ENCODE data around the gene STXBP3.

The STXBP3 gene

DNA sequence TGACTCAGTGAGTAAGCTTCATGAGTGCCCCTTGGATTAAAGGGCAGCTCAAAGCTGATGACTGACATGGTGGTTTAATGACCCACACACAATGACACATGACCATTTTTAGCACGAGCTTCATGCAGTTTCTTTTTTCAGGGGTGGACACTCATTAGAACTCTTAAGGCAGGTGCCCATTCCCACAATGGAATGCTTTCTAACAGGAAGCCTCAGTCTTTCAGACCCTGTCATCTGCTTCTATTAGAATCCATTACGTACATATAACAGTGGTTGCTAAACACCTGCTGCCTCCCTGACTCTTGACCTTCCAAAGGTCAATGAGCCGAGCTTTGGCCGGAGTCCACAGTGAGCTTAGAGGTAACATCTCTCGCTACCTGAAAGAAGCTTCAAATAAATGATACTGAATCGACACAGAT, 83.0 kb downstream of the STXBP3 start:
- Mint-ChIP-seq H3K36me3 (ENCODE audit: low read depth) (no peaks in the 10 kb centered on the region), H3K27me3 (no peaks in the 10 kb centered on the region), H3K4me1 (ENCODE audit: low read depth) (no peaks in the 10 kb centered on the region), H3K4me3 (no peak overlapping the region), H3K9me3 (no peaks in the 10 kb centered on the region), H3K27ac (no peak overlapping the region)
- no peak for DNase-seq

GRCh38 chr1:108830119-108831008, 83.9 kb downstream of the STXBP3 start:
- Mint-ChIP-seq H3K4me1 (ENCODE audit: low read depth) (no peaks in the 10 kb centered on the region), H3K27me3 (no peaks in the 10 kb centered on the region), H3K36me3 (ENCODE audit: low read depth) (no peaks in the 10 kb centered on the region), H3K27ac (no peak overlapping the region), H3K9me3 (no peaks in the 10 kb centered on the region), H3K4me3 (no peak overlapping the region)
- DNase-seq = no peak

DNA sequence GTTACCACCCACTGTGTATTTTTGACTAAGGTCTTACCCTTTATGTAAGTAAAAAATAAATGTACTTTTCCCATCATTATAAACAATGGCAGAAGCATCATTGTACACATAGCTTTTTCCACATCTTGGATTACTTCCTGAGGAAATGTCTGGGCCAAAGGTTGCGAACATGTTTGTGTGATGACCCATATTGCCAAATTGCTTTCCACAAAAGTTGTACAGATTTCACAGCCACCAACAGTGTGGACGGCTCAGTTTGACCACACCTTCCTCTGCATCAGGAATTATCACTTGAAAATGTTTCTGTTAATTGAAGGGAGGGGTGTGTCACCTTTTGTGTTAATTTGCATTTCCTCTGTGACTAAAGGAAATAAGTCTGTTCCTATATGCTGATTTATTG, 84.8 kb downstream of the STXBP3 start:
- H3K27me3 Mint-ChIP-seq = no peaks in the 10 kb centered on the region
- H3K9me3 Mint-ChIP-seq = no peaks in the 10 kb centered on the region
- no peaks in the 10 kb centered on the region for H3K36me3 Mint-ChIP-seq (ENCODE audit: low read depth)
- DNase-seq = no peak
- H3K27ac Mint-ChIP-seq = no peak overlapping the region
- no peak overlapping the region for H3K4me3 Mint-ChIP-seq
- H3K4me1 Mint-ChIP-seq (ENCODE audit: low read depth) = no peaks in the 10 kb centered on the region

DNA sequence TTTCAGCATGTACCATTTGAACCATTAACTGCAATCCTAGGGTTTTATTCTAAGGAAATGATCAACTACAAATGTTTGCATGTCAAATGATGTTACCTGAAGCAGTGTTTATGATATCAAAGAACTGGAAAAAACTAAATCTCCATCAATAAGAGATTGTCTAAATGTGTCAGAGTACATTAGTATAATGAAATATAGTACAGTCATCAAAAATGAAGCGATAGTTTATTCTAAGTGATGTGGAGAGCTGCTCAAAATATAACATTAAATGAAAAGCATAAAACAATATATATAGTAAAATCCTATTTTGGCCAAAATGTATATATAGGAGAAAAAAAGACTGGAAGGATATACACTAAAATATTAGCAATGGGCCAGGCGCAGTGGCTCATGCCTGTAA, 86.5 kb downstream of the STXBP3 start:
- DNase-seq = no peak
- no peak overlapping the region for H3K4me3 Mint-ChIP-seq
- H3K36me3 Mint-ChIP-seq (ENCODE audit: low read depth) = no peaks in the 10 kb centered on the region
- H3K27me3 Mint-ChIP-seq = no peaks in the 10 kb centered on the region
- H3K9me3 Mint-ChIP-seq = no peaks in the 10 kb centered on the region
- H3K4me1 Mint-ChIP-seq (ENCODE audit: low read depth) = no peaks in the 10 kb centered on the region
- H3K27ac Mint-ChIP-seq = no peak overlapping the region

- Mint-ChIP-seq H3K27ac (no peak overlapping the region), H3K36me3 (ENCODE audit: low read depth) (no peaks in the 10 kb centered on the region), H3K27me3 (no peaks in the 10 kb centered on the region), H3K4me3 (no peak overlapping the region), H3K9me3 (no peaks in the 10 kb centered on the region), H3K4me1 (ENCODE audit: low read depth) (no peaks in the 10 kb centered on the region)
- DNase-seq = no peak
Measured at GRCh38 chr1:108841703-108842102, 95.2 kb downstream of the STXBP3 start.

- H3K36me3 Mint-ChIP-seq (ENCODE audit: low read depth) = no peaks in the 10 kb centered on the region
- H3K9me3 Mint-ChIP-seq = no peaks in the 10 kb centered on the region
- no peak overlapping the region for H3K27ac Mint-ChIP-seq
- no peak for DNase-seq
- H3K27me3 Mint-ChIP-seq = no peaks in the 10 kb centered on the region
- H3K4me1 Mint-ChIP-seq (ENCODE audit: low read depth) = no peaks in the 10 kb centered on the region
- no peak overlapping the region for H3K4me3 Mint-ChIP-seq
Measured at GRCh38 chr1:108842525-108843181, 96.2 kb downstream of the STXBP3 start.

- H3K27me3 Mint-ChIP-seq = no peaks in the 10 kb centered on the region
- H3K36me3 Mint-ChIP-seq (ENCODE audit: low read depth) = no peaks in the 10 kb centered on the region
- no peak overlapping the region for H3K4me3 Mint-ChIP-seq
- no peaks in the 10 kb centered on the region for H3K9me3 Mint-ChIP-seq
- no peaks in the 10 kb centered on the region for H3K4me1 Mint-ChIP-seq (ENCODE audit: low read depth)
- DNase-seq = no peak
- no peak overlapping the region for H3K27ac Mint-ChIP-seq
Measured at GRCh38 chr1:108843390-108844137, 97.1 kb downstream of the STXBP3 start.

- Mint-ChIP-seq H3K27me3 (no peaks in the 10 kb centered on the region), H3K4me1 (ENCODE audit: low read depth) (no peaks in the 10 kb centered on the region), H3K27ac (no peak overlapping the region), H3K4me3 (no peak overlapping the region), H3K36me3 (ENCODE audit: low read depth) (no peaks in the 10 kb centered on the region), H3K9me3 (no peaks in the 10 kb centered on the region)
- DNase-seq = no peak
Measured at GRCh38 chr1:108845446-108845845, 99.0 kb downstream of the STXBP3 start.

DNA sequence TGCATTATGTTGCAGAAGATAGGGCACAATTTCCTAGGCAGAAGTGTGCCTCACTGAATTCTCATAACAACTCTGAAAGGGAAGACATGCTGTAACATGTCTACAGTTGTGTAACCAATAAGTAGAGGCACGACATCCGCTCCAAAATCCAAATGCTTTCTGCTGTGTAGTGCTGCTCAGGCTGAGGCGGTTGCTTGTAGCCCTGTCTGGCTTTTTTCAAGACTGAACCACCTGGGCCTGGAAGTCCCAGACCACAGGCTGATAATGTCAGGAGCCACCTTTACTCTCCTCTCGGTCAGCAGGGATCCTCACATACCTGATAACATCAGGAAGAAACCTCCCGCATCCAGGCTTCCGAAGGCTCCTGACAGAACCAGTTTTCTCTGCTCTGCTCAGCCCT, 99.5 kb downstream of the STXBP3 start:
- no peaks in the 10 kb centered on the region for H3K4me1 Mint-ChIP-seq (ENCODE audit: low read depth)
- H3K9me3 Mint-ChIP-seq = no peaks in the 10 kb centered on the region
- no peaks in the 10 kb centered on the region for H3K27me3 Mint-ChIP-seq
- H3K36me3 Mint-ChIP-seq (ENCODE audit: low read depth) = no peaks in the 10 kb centered on the region
- no peak overlapping the region for H3K4me3 Mint-ChIP-seq
- DNase-seq = no peak
- H3K27ac Mint-ChIP-seq = no peak overlapping the region

DNA sequence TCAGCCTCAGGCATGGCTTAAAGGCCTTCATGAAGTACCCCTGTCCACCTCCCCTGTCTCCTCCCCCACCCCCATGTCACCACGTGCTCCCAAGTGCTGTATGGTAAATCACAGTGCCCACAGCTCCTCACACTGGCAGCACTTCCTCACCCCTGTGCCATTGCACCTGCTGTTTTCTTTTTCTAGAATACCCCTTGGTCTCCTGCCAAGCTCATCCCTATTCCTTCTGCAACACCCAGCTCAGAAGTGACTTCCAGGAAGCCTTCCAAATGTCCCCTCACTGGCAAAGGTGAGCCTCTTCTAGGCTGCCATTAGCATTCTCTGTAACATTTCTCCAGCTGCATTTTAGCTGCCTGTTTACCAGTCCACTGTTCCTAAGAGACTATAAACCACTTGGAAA, 101.0 kb downstream of the STXBP3 start:
- Mint-ChIP-seq H3K4me1 (ENCODE audit: low read depth) (peaks cover 2% of the 10 kb centered on the region), H3K9me3 (no peaks in the 10 kb centered on the region), H3K4me3 (no peak overlapping the region), H3K27me3 (no peaks in the 10 kb centered on the region), H3K36me3 (ENCODE audit: low read depth) (no peaks in the 10 kb centered on the region), H3K27ac (no peak overlapping the region)
- DNase-seq = no peak

- Mint-ChIP-seq H3K27me3 (peaks cover 3% of the 10 kb centered on the region), H3K27ac (no peak overlapping the region)
Measured at GRCh38 chr1:108848806-108849205, 102.3 kb downstream of the STXBP3 start.

DNA sequence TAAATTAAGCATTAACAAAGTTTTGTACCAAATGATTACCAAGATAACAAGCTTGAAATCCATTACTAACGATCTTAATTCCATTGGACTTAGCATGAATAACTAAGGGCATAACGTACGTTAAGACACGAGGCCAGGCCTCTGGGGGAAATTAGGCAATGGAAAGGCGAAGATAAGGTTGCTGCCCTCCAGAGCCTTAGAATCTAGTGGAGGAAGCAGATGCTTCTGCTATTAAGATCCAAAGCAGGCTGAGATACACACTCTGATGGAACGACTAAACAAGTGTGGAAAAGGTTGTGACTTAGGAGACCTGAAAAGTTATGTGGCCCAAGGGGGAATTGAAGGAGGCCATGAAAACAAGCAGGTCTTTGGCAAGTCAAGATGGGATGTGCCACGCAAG, 104.5 kb downstream of the STXBP3 start:
- Mint-ChIP-seq H3K36me3 (ENCODE audit: low read depth) (no peaks in the 10 kb centered on the region), H3K27me3 (peaks cover 13% of the 10 kb centered on the region), H3K4me3 (no peak overlapping the region), H3K27ac (no peak overlapping the region), H3K4me1 (ENCODE audit: low read depth) (peaks cover 5% of the 10 kb centered on the region), H3K9me3 (no peaks in the 10 kb centered on the region)
- no peak for DNase-seq

More at GRCh38 chr1:108848806-108849205, 102.3 kb downstream of the STXBP3 start:
- no peak for DNase-seq
- H3K9me3 Mint-ChIP-seq = no peaks in the 10 kb centered on the region
- H3K4me1 Mint-ChIP-seq (ENCODE audit: low read depth) = peaks cover 5% of the 10 kb centered on the region
- no peaks in the 10 kb centered on the region for H3K36me3 Mint-ChIP-seq (ENCODE audit: low read depth)
- H3K4me3 Mint-ChIP-seq = no peak overlapping the region

GRCh38 chr1:108851567-108851966, 105.1 kb downstream of the STXBP3 start:
- H3K36me3 Mint-ChIP-seq (ENCODE audit: low read depth) = no peaks in the 10 kb centered on the region
- H3K27me3 Mint-ChIP-seq = peaks cover 14% of the 10 kb centered on the region
- no peak overlapping the region for H3K27ac Mint-ChIP-seq
- H3K9me3 Mint-ChIP-seq = no peaks in the 10 kb centered on the region
- no peak overlapping the region for H3K4me3 Mint-ChIP-seq
- H3K4me1 Mint-ChIP-seq (ENCODE audit: low read depth) = peaks cover 5% of the 10 kb centered on the region
- DNase-seq = no peak

GRCh38 chr1:108852221-108852975, 105.9 kb downstream of the STXBP3 start:
- Mint-ChIP-seq H3K9me3 (no peaks in the 10 kb centered on the region), H3K27me3 (peaks cover 17% of the 10 kb centered on the region), H3K36me3 (ENCODE audit: low read depth) (no peaks in the 10 kb centered on the region), H3K27ac (no peak overlapping the region), H3K4me1 (ENCODE audit: low read depth) (peaks cover 5% of the 10 kb centered on the region), H3K4me3 (no peak overlapping the region)
- no peak for DNase-seq
